Measurements from ENCODE around the gene XCL2.
"Not testable (repeated sequence)": the region's sequence is repeated elsewhere in the genome, so short reads cannot be mapped to it uniquely, and the experiment has no call there.

XCL2 gene

GRCh38 chr1:168570652-168571051 is 26.9 kb upstream of the XCL2 start:
- no peaks in the 10 kb centered on the region for H3K9me3 Mint-ChIP-seq
- peaks cover 7% of the 10 kb centered on the region for H3K4me1 Mint-ChIP-seq
- H3K36me3 Mint-ChIP-seq, result no peaks in the 10 kb centered on the region
- no peak overlapping the region for H3K4me3 Mint-ChIP-seq
- H3K27me3 Mint-ChIP-seq, result no peaks in the 10 kb centered on the region
- no peak overlapping the region for H3K27ac Mint-ChIP-seq

GRCh38 chr1:168568346-168568745 is 24.5 kb upstream of the XCL2 start:
- H3K9me3 Mint-ChIP-seq, result peaks cover 5% of the 10 kb centered on the region
- H3K4me1 Mint-ChIP-seq, result peaks cover 5% of the 10 kb centered on the region
- H3K27me3 Mint-ChIP-seq, result no peaks in the 10 kb centered on the region
- H3K27ac Mint-ChIP-seq, result no peak overlapping the region
- no peaks in the 10 kb centered on the region for H3K36me3 Mint-ChIP-seq
- no peak overlapping the region for H3K4me3 Mint-ChIP-seq

GRCh38 chr1:168567568-168567967 is 23.8 kb upstream of the XCL2 start:
- no peak overlapping the region for H3K27ac Mint-ChIP-seq
- H3K9me3 Mint-ChIP-seq, result peaks cover 10% of the 10 kb centered on the region
- H3K27me3 Mint-ChIP-seq, result no peaks in the 10 kb centered on the region
- H3K4me1 Mint-ChIP-seq, result peaks cover 5% of the 10 kb centered on the region
- no peaks in the 10 kb centered on the region for H3K36me3 Mint-ChIP-seq
- no peak overlapping the region for H3K4me3 Mint-ChIP-seq

GRCh38 chr1:168567007-168567406 is 23.2 kb upstream of the XCL2 start:
- Mint-ChIP-seq H3K4me1 (peaks cover 2% of the 10 kb centered on the region), H3K36me3 (no peaks in the 10 kb centered on the region), H3K27me3 (no peaks in the 10 kb centered on the region), H3K27ac (no peak overlapping the region), H3K9me3 (peaks cover 11% of the 10 kb centered on the region), H3K4me3 (no peak overlapping the region)

- H3K27me3 Mint-ChIP-seq, result no peaks in the 10 kb centered on the region
Observed at GRCh38 chr1:168565825-168566224, 22.0 kb upstream of the XCL2 start.

GRCh38 chr1:168561989-168562388 is 18.2 kb upstream of the XCL2 start:
- Mint-ChIP-seq H3K4me1 (peaks cover 9% of the 10 kb centered on the region), H3K9me3 (peaks cover 11% of the 10 kb centered on the region), H3K27me3 (no peaks in the 10 kb centered on the region), H3K27ac (no peak overlapping the region), H3K4me3 (no peak overlapping the region), H3K36me3 (no peaks in the 10 kb centered on the region)

More at GRCh38 chr1:168565825-168566224, 22.0 kb upstream of the XCL2 start:
- no peak overlapping the region for H3K4me3 Mint-ChIP-seq
- H3K27ac Mint-ChIP-seq, result no peak overlapping the region
- H3K36me3 Mint-ChIP-seq, result no peaks in the 10 kb centered on the region
- H3K9me3 Mint-ChIP-seq, result peaks cover 11% of the 10 kb centered on the region
- H3K4me1 Mint-ChIP-seq, result no peaks in the 10 kb centered on the region

GRCh38 chr1:168560370-168560769 is 16.6 kb upstream of the XCL2 start:
- Mint-ChIP-seq H3K27me3 (no peaks in the 10 kb centered on the region), H3K36me3 (no peaks in the 10 kb centered on the region), H3K4me3 (no peak overlapping the region), H3K9me3 (peaks cover 11% of the 10 kb centered on the region), H3K4me1 (peaks cover 19% of the 10 kb centered on the region), H3K27ac (no peak overlapping the region)

GRCh38 chr1:168556647-168557046 is 12.8 kb upstream of the XCL2 start:
- Mint-ChIP-seq H3K36me3 (no peaks in the 10 kb centered on the region), H3K4me3 (no peak overlapping the region), H3K27ac (no peak overlapping the region), H3K9me3 (no peaks in the 10 kb centered on the region), H3K27me3 (no peaks in the 10 kb centered on the region), H3K4me1 (peaks cover 23% of the 10 kb centered on the region)

- Mint-ChIP-seq H3K9me3 (no peaks in the 10 kb centered on the region), H3K4me3 (no peak overlapping the region), H3K4me1 (peaks cover 28% of the 10 kb centered on the region), H3K27ac (no peak overlapping the region), H3K36me3 (no peaks in the 10 kb centered on the region), H3K27me3 (no peaks in the 10 kb centered on the region)
Observed at GRCh38 chr1:168555508-168556046, 11.8 kb upstream of the XCL2 start.

GRCh38 chr1:168554603-168555483 is 11.0 kb upstream of the XCL2 start:
- no peak overlapping the region for H3K4me3 Mint-ChIP-seq
- no peak overlapping the region for H3K27ac Mint-ChIP-seq
- H3K27me3 Mint-ChIP-seq, result no peaks in the 10 kb centered on the region
- H3K36me3 Mint-ChIP-seq, result no peaks in the 10 kb centered on the region
- H3K9me3 Mint-ChIP-seq, result no peaks in the 10 kb centered on the region
- H3K4me1 Mint-ChIP-seq, result peaks cover 28% of the 10 kb centered on the region

- peaks cover 28% of the 10 kb centered on the region for H3K4me1 Mint-ChIP-seq
- no peak overlapping the region for H3K4me3 Mint-ChIP-seq
Observed at GRCh38 chr1:168553680-168554553, 10.1 kb upstream of the XCL2 start.

GRCh38 chr1:168552961-168553360 is 9.2 kb upstream of the XCL2 start:
- no peak overlapping the region for H3K27ac Mint-ChIP-seq
- peaks cover 26% of the 10 kb centered on the region for H3K4me1 Mint-ChIP-seq
- no peaks in the 10 kb centered on the region for H3K36me3 Mint-ChIP-seq
- no peaks in the 10 kb centered on the region for H3K27me3 Mint-ChIP-seq
- no peaks in the 10 kb centered on the region for H3K9me3 Mint-ChIP-seq
- H3K4me3 Mint-ChIP-seq, result no peak overlapping the region

More at GRCh38 chr1:168553680-168554553, 10.1 kb upstream of the XCL2 start:
- Mint-ChIP-seq H3K36me3 (no peaks in the 10 kb centered on the region), H3K27ac (no peak overlapping the region), H3K27me3 (no peaks in the 10 kb centered on the region), H3K9me3 (no peaks in the 10 kb centered on the region)

- Mint-ChIP-seq H3K4me1 (peaks cover 16% of the 10 kb centered on the region), H3K36me3 (peaks cover 3% of the 10 kb centered on the region), H3K4me3 (no peak overlapping the region), H3K27me3 (no peaks in the 10 kb centered on the region), H3K27ac (no peak overlapping the region), H3K9me3 (peaks cover 4% of the 10 kb centered on the region)
Observed at GRCh38 chr1:168551688-168552087, 7.9 kb upstream of the XCL2 start.

- Mint-ChIP-seq H3K4me3 (no peak overlapping the region), H3K27me3 (no peaks in the 10 kb centered on the region), H3K36me3 (peaks cover 3% of the 10 kb centered on the region), H3K4me1 (peaks cover 9% of the 10 kb centered on the region), H3K9me3 (peaks cover 4% of the 10 kb centered on the region), H3K27ac (no peak overlapping the region)
Observed at GRCh38 chr1:168550971-168551370, 7.2 kb upstream of the XCL2 start.

GRCh38 chr1:168546553-168546895 is 2.7 kb upstream of the XCL2 start:
- peak overlapping the region; percentile 8 for H3K27ac Mint-ChIP-seq
- not testable (repeated sequence) for H3K9me3 Mint-ChIP-seq, H3K36me3 Mint-ChIP-seq, H3K4me3 Mint-ChIP-seq, H3K27me3 Mint-ChIP-seq
- peaks cover 15% of the 10 kb centered on the region for H3K4me1 Mint-ChIP-seq

Data from activated naive CD4-positive, alpha-beta T cell treated with anti-CD3 and anti-CD28 coated beads, Interleukin-2, amount 50 U/mL, for 24 hours (primary cell).